Psoas muscle (tissue), 8 donors: ENCODE data around the gene SCD5. TPM values are rescaled to one million over a fixed set of nuclear protein-coding genes. Genes with fewer than 3 reads are reported as not detected.

Source experiments
- ATAC-seq, 4 donors: fragments of 200-7000 bp; cut with Tn5 transposase; one replicate each; pipeline ENCODE4 v1.9.1; 2020; ENCODE audit warnings: moderate library complexity in 3 of 4, mild to moderate bottlenecking in 2 of 4
- DNase-seq, 2 donors: peaks; one replicate each; pipeline ENCODE4 v3.0.0-alpha.2; 2020
- H3K27ac ChIP-seq: fragments of 200-600 bp; one replicate; pipeline ENCODE4 v1.8.0; 2022
- H3K27me3 ChIP-seq, 3 donors: fragments of 200-600 bp in 1 of 3; one replicate each; pipeline versions ENCODE4 v1.6.1 to v1.8.0; 2013 to 2022; ENCODE audit warnings: low read length in 2 of 3, mild to moderate bottlenecking in 2 of 3, moderate library complexity in 1 of 3; ENCODE audit not compliant: insufficient read depth in 3 of 3
- H3K36me3 ChIP-seq, 2 donors: fragments of 200-600 bp in 1 of 2; one replicate each; pipeline versions ENCODE4 v1.6.1 to v1.8.0; 2013 to 2022; ENCODE audit warnings: low read depth in 1 of 2, mild to moderate bottlenecking in 1 of 2, moderate library complexity in 1 of 2; ENCODE audit not compliant: insufficient read depth in 1 of 2
- H3K4me1 ChIP-seq: fragments of 200-600 bp; one replicate; pipeline ENCODE4 v1.8.0; 2022
- H3K4me3 ChIP-seq: fragments of 200-600 bp; one replicate; pipeline ENCODE4 v1.8.0; 2022; ENCODE audit warnings: mild to moderate bottlenecking
- H3K9me3 ChIP-seq: fragments of 200-600 bp; one replicate; pipeline ENCODE4 v1.8.0; 2022
- CTCF ChIP-seq: fragments of 200-600 bp; IDR thresholded peaks from one replicate; pipeline ENCODE4 v1.8.0; 2022; ENCODE audit warnings: antibody characterized with exemption
- WGBS, 3 donors: extraction: QIAGEN DNeasy Blood & Tissue Kit; methylation state at CpG; one replicate each; pipeline versions ENCODE4 v1.1.6 to v1.1.7; 2013; 5-methylcytosine and 5-hydroxymethylcytosine counted together
- intact Hi-C, 2 donors: fragments of 100-400 bp; cut with DNase I; formaldehyde crosslinking; loops; one replicate each; pipeline versions ENCODE4 v1.11.0 to v1.14.2; 2022
- polyA plus RNA-seq, 3 donors: library from polyadenylated mRNA; stranded (reverse); fragments of 200-250 nt; gene quantifications; one replicate each; pipeline ENCODE4 v1.2.3, GENCODE V29; 2013
- total RNA-seq, 4 donors: library from RNA; stranded (reverse); fragmentation: NEBNext Ultra II Directional in 2 of 4; extraction: Animal tissue kit (Norgen Biotek cat#: 25700) in 2 of 4; gene quantifications; one replicate each; pipeline versions ENCODE4 v1.2.1 to v1.2.4, GENCODE V29; 2021 to 2023
- donor health status: healthy with polysubstance abuse.
- donor health status: DM: no; HTN: no; CAD: no; lungs with moderate emphysema.
- donor health status: Bipolar disorder and iron deficiency.
- donor health status: healthy.
- donor health status: DM: yes; HTN: yes; CAD: no.
- donor health status: DM: no; HTN: no; CAD: no.
- donor health status: DM: no; HTN: no; CAD: no.
- donor health status: DM: yes; HTN: yes; CAD: no.

Gene SCD5
- total and polyA plus RNA-seq, 7 donors, result 0.61 to 1.6 (median 0.74) TPM

GRCh38 chr4:82780170-82780751 is 18.3 kb downstream of the SCD5 start:
- no peaks in the 10 kb centered on the region for H3K36me3 ChIP-seq
- H3K27me3 ChIP-seq, result no peaks in the 10 kb centered on the region
- DNase-seq (no peak), ATAC-seq (no peak)
- H3K9me3 ChIP-seq, result no peaks in the 10 kb centered on the region
- intact Hi-C loops, result no loop called here
- H3K4me1 ChIP-seq, result no peaks in the 10 kb centered on the region
- WGBS, 3 donors, result 73 to 79% (median 75%) methylated on average over 1 of the region's 1 CpG
- no peak for TF ChIP-seq CTCF
- H3K27ac ChIP-seq, result no peak overlapping the region
- no peak overlapping the region for H3K4me3 ChIP-seq

GRCh38 chr4:82779032-82779431 is 19.6 kb downstream of the SCD5 start:
- Histone ChIP-seq H3K27me3 (no peaks in the 10 kb centered on the region), H3K4me3 (no peak overlapping the region), H3K4me1 (no peaks in the 10 kb centered on the region), H3K9me3 (no peaks in the 10 kb centered on the region), H3K27ac (no peak overlapping the region), H3K36me3 (no peaks in the 10 kb centered on the region)
- DNase-seq (no peak), ATAC-seq (no peak)
- WGBS, 3 donors, result 85 to 92% (median 92%) methylated on average over 9 to 11 of the region's 11 CpGs
- intact Hi-C loops, result no loop called here
- TF ChIP-seq CTCF, result no peak

GRCh38 chr4:82777857-82778525 is 20.6 kb downstream of the SCD5 start:
- H3K4me3 ChIP-seq, result no peak overlapping the region
- H3K27me3 ChIP-seq, result no peaks in the 10 kb centered on the region
- H3K4me1 ChIP-seq, result no peaks in the 10 kb centered on the region
- intact Hi-C loops, result no loop called here
- no peak for TF ChIP-seq CTCF
- no peak overlapping the region for H3K27ac ChIP-seq
- no peak for ATAC-seq
- DNase-seq, result no peak
- H3K9me3 ChIP-seq, result no peaks in the 10 kb centered on the region
- 96 to 99% (median 97%) methylated on average over 5 of the region's 5 CpGs for WGBS, 3 donors
- H3K36me3 ChIP-seq, result no peaks in the 10 kb centered on the region

GRCh38 chr4:82776925-82777542 is 21.6 kb downstream of the SCD5 start:
- no peak for DNase-seq
- H3K36me3 ChIP-seq, result no peaks in the 10 kb centered on the region
- ATAC-seq, result no peak
- no peak overlapping the region for H3K27ac ChIP-seq
- H3K27me3 ChIP-seq, result no peaks in the 10 kb centered on the region
- H3K4me3 ChIP-seq, result no peak overlapping the region
- H3K9me3 ChIP-seq, result no peaks in the 10 kb centered on the region
- no peak for TF ChIP-seq CTCF
- no peaks in the 10 kb centered on the region for H3K4me1 ChIP-seq
- intact Hi-C loops, result no loop called here
- 68 to 75% (median 74%) methylated on average over 5 of the region's 5 CpGs for WGBS, 3 donors
